ENCODE measurements around the gene PLAU.
A peak's percentile ranks its signal among the peaks of the same experiment; 100 is the strongest.

The PLAU gene

GRCh38 chr10:73910764-73911552 is at the start of gene PLAU:
Gene PLAU, plus strand, starts transcription at chr10:73911132. Its CDS starts 424 bp downstream, at chr10:73911556.
- H3K27me3 ChIP-seq (ENCODE audit: low read depth) = peaks cover 10% of the 10 kb centered on the region
- H3K9me3 ChIP-seq = no peaks in the 10 kb centered on the region
- peaks cover 8% of the 10 kb centered on the region for H3K4me1 ChIP-seq
- in situ Hi-C loops (cut with MboI; ENCODE audit: low sequenced_read_pairs) = no loop called here
- peak within 1 kb of the TSS; percentile 43 for H3K4me3 ChIP-seq
- H3K36me3 ChIP-seq (replicated peaks) = no peaks in the 10 kb centered on the region
- DNase-seq (ENCODE audit: low spot score in 2 of 2) = peak; percentile 30 to 72

DNA sequence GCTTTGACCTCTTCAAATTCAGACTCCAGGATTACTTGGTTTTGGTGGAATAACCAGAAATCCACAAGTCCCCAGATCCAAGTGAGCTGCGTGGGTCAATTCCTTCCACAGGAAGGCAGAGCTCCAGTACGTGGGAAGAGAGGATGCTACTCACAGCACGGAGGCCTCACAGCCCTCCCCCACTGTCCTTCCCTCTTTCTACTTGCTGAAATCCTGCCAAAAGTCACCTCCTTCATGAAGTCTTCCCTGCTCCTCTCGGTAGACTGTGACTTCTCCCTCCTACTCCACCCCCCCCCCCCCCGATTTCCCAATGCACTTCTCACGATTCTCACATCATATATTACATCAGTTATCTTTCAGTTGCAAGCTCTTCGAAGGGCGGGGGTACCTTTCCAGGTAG is 48.9 kb upstream of the PLAU start:
- DNase-seq (ENCODE audit: low spot score in 2 of 2) = no peak
- in situ Hi-C loops (cut with MboI; ENCODE audit: low sequenced_read_pairs) = no loop called here

DNA sequence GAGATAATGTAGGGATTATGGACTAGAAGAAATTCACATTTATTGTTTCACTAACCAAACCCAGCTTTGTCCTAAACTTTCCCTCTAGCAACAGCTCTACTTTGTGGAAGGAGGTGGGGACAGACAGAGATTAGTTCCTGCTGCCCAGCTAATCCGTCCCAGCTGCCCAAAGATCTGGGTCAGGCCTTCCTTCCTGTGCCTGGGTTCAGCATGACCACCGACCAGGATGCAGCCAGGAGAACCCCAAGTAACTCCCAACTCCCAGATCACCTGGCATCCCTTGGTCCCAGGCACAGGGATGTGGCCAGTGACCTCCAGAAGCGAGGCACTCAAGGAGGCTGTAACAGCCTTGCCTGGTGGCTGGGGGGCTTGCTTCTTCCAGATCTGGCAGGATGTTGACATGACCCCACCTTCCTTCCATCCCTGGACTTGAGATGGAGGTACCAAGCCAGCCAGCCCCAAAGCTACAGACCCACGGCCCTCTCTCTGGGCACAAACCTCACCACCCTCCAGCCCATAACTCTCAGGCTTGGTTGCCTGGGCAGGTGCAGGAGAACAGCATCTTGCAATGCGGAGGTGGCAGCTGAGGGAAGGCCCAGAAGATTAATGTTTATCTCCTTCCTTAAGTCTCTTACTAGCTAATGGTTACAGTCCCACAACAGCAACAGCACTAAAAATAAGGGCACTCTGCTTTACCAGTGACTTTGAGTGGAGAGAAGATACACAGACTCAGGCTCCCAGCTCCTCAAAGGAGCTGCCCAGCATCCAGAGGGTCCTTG is 47.7 kb upstream of the PLAU start:
- no peaks in the 10 kb centered on the region for H3K4me1 ChIP-seq
- no peak for DNase-seq (ENCODE audit: low spot score in 2 of 2)
- no peak overlapping the region for H3K4me3 ChIP-seq
- no peaks in the 10 kb centered on the region for H3K9me3 ChIP-seq
- peaks cover 25% of the 10 kb centered on the region for H3K36me3 ChIP-seq (replicated peaks)
- no peaks in the 10 kb centered on the region for H3K27me3 ChIP-seq (ENCODE audit: low read depth)
- in situ Hi-C loops (cut with MboI; ENCODE audit: low sequenced_read_pairs) = no loop called here

More for the DNA sequence above, 48.9 kb upstream of the PLAU start:
- Histone ChIP-seq H3K27me3 (ENCODE audit: low read depth) (no peaks in the 10 kb centered on the region), H3K36me3 (replicated peaks) (peaks cover 25% of the 10 kb centered on the region), H3K4me3 (no peak overlapping the region), H3K9me3 (no peaks in the 10 kb centered on the region), H3K4me1 (no peaks in the 10 kb centered on the region)

GRCh38 chr10:73864229-73864628 is 46.7 kb upstream of the PLAU start:
- no peak for DNase-seq (ENCODE audit: low spot score in 2 of 2)
- Histone ChIP-seq H3K9me3 (no peaks in the 10 kb centered on the region), H3K27me3 (ENCODE audit: low read depth) (no peaks in the 10 kb centered on the region), H3K4me3 (no peak overlapping the region), H3K36me3 (replicated peaks) (peaks cover 20% of the 10 kb centered on the region), H3K4me1 (no peaks in the 10 kb centered on the region)
- in situ Hi-C loops (cut with MboI; ENCODE audit: low sequenced_read_pairs) = no loop called here

DNA sequence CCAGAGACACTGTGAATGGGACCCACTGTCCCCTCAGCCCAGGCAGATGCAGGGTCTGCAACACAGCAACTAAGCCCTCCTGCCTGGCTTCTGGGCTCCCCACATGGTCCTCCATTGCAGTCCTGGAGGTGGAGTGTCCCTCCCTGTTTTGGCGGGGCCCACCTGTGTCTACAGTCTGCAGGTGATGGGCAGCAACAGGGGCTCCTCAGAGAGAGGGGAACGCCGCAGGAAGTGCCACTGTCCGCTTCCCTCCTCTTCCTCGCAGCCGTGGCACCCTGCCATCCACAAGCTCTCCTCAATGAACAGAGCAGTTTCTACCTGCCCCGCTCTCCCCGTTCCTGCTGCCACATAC is 45.8 kb upstream of the PLAU start:
- in situ Hi-C loops (cut with MboI; ENCODE audit: low sequenced_read_pairs) = no loop called here
- Histone ChIP-seq H3K36me3 (replicated peaks) (peaks cover 12% of the 10 kb centered on the region), H3K4me1 (no peaks in the 10 kb centered on the region), H3K4me3 (no peak overlapping the region), H3K9me3 (no peaks in the 10 kb centered on the region), H3K27me3 (ENCODE audit: low read depth) (no peaks in the 10 kb centered on the region)
- DNase-seq (ENCODE audit: low spot score in 2 of 2) = no peak

DNA sequence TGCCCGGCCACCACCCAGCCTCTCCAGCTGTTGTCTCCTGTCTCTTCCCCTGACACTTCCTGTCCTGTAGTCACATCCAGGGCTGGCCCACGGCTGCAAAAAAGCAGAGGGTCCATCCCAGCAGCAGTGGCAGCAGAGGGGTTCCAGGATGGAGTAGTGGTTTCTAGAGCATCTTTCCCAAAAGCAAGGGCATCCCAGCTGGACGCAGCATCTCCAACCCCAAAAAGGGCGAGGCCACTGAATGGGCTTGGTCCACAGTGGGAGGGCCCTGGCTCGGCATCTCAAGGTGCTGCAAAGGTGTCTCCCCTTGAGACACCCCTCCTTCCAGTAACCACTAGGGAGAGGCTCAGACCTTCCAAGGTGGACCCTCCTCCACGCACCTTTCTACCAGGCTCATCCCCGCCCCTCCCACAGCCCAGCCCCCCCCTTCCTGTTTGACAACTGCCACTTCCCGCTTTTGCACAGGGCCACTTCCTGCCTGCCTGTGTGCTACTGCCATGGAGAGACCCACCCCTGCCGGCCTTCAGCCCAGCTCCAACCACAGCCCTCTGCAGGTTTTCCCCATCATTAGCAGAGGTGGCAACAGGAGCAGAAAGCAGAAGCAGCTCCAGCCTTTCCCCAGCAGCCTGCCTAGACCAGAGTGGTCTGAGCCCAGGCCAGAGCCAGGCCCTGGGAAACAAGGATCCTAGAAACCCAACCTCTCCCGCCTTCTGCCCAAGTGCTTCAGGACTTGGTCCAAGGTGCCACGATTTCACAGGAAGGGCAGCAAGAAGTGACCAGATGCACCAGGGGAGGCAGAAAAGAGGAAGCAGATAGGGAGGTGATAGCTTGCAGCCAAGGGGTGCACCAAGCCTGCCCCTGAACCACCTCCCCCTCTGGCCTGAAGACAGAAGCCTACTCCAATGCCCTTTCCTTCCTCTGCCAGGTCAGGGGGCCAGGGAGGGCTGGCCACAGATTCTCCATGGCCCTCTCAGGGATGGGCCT is 45.2 kb upstream of the PLAU start:
- H3K27me3 ChIP-seq (ENCODE audit: low read depth) = no peaks in the 10 kb centered on the region
- H3K4me1 ChIP-seq = no peaks in the 10 kb centered on the region
- H3K4me3 ChIP-seq = no peak overlapping the region
- H3K36me3 ChIP-seq (replicated peaks) = peaks cover 5% of the 10 kb centered on the region
- no peaks in the 10 kb centered on the region for H3K9me3 ChIP-seq
- in situ Hi-C loops (cut with MboI; ENCODE audit: low sequenced_read_pairs) = no loop called here
- DNase-seq (ENCODE audit: low spot score in 2 of 2) = no peak

- no peak overlapping the region for H3K4me3 ChIP-seq
- no peaks in the 10 kb centered on the region for H3K9me3 ChIP-seq
- no peaks in the 10 kb centered on the region for H3K27me3 ChIP-seq (ENCODE audit: low read depth)
- peaks cover 4% of the 10 kb centered on the region; the same call in 1 of the 2 replicates for H3K36me3 ChIP-seq (replicated peaks)
- in situ Hi-C loops (cut with MboI; ENCODE audit: low sequenced_read_pairs) = no loop called here
- no peak for DNase-seq (ENCODE audit: low spot score in 2 of 2)
- H3K4me1 ChIP-seq = no peaks in the 10 kb centered on the region
Measured at GRCh38 chr10:73866621-73867020, 44.3 kb upstream of the PLAU start.

- no peak overlapping the region for H3K4me3 ChIP-seq
- no peak for DNase-seq (ENCODE audit: low spot score in 2 of 2)
- no peaks in the 10 kb centered on the region for H3K4me1 ChIP-seq
- in situ Hi-C loops (cut with MboI; ENCODE audit: low sequenced_read_pairs) = no loop called here
- no peaks in the 10 kb centered on the region for H3K9me3 ChIP-seq
- H3K36me3 ChIP-seq (replicated peaks) = peaks cover 4% of the 10 kb centered on the region; the same call in 1 of the 2 replicates
- no peaks in the 10 kb centered on the region for H3K27me3 ChIP-seq (ENCODE audit: low read depth)
Measured at GRCh38 chr10:73867126-73867807, 43.7 kb upstream of the PLAU start.

DNA sequence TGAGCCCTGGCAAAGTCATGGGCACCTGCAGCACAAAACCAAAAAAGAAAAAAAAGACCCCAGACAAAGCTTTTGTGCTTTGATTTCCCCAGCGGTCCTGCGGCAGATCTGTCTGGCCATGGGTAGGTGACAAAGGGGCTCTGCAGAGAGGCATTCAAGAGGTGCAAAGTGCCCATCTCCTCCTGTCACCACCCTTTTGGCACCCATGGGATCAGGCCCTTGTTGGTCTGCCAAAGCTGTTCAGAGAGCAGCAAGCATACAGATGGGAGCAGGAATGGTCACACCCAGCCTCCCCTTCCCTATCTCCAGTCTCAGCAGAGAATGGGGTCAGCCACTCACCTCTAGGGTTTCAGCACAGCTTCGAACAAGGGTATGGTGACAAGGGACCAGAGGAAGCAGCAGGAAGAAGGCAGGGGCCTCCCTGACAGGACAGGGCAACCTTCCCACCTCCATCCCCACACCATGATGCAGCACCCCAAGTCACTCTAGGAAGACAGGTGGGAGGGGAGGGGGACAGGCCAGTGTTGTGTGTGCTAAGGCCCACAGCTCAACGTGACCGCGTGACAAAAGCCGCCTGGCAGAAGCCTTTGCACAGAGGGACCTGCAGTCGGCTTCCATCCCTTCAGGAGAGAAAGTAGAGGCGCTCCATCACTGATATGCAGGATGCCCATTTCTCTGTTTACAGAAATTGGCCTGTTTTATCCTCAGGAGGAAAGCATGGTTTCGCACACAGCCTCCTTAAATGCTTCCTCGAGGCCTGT is 42.9 kb upstream of the PLAU start:
- Histone ChIP-seq H3K9me3 (no peaks in the 10 kb centered on the region), H3K27me3 (ENCODE audit: low read depth) (no peaks in the 10 kb centered on the region), H3K4me3 (no peak overlapping the region), H3K36me3 (replicated peaks) (peaks cover 4% of the 10 kb centered on the region; the same call in 1 of the 2 replicates), H3K4me1 (no peaks in the 10 kb centered on the region)
- in situ Hi-C loops (cut with MboI; ENCODE audit: low sequenced_read_pairs) = no loop called here
- no peak for DNase-seq (ENCODE audit: low spot score in 2 of 2)

- in situ Hi-C loops (cut with MboI; ENCODE audit: low sequenced_read_pairs) = no loop called here
- H3K4me3 ChIP-seq = no peak overlapping the region
- no peaks in the 10 kb centered on the region for H3K27me3 ChIP-seq (ENCODE audit: low read depth)
- H3K9me3 ChIP-seq = no peaks in the 10 kb centered on the region
- peaks cover 1% of the 10 kb centered on the region; the same call in 1 of the 2 replicates for H3K36me3 ChIP-seq (replicated peaks)
- no peaks in the 10 kb centered on the region for H3K4me1 ChIP-seq
- no peak for DNase-seq (ENCODE audit: low spot score in 2 of 2)
Measured at GRCh38 chr10:73868655-73869195, 42.2 kb upstream of the PLAU start.

- H3K9me3 ChIP-seq = no peaks in the 10 kb centered on the region; the same call in 1 of the 2 replicates
- H3K4me3 ChIP-seq = no peak overlapping the region
- H3K36me3 ChIP-seq (replicated peaks) = no peaks in the 10 kb centered on the region; the same call in 1 of the 2 replicates
- peaks cover 7% of the 10 kb centered on the region for H3K4me1 ChIP-seq
- no peaks in the 10 kb centered on the region for H3K27me3 ChIP-seq (ENCODE audit: low read depth)
- in situ Hi-C loops (cut with MboI; ENCODE audit: low sequenced_read_pairs) = no loop called here
- DNase-seq (ENCODE audit: low spot score in 2 of 2) = no peak
Measured at GRCh38 chr10:73871295-73872189, 39.4 kb upstream of the PLAU start.
